ENCODE results near the gene TNS3. TPM values are rescaled to one million over a fixed set of nuclear protein-coding genes. Genes with fewer than 3 reads are reported as not detected.
"Not testable (repeated sequence)": the region's sequence is repeated elsewhere in the genome, so short reads cannot be mapped to it uniquely, and the experiment has no call there.

Gene TNS3
- total RNA-seq, 2 experiments from 2014 or later = not detected

GRCh38 chr7:47472444-47473157, 109.3 kb downstream of the TNS3 start:
- ATAC-seq (no peak), DNase-seq (no peak)
- Mint-ChIP-seq H3K27me3 (ENCODE audit: low read depth) (no peaks in the 10 kb centered on the region), H3K27ac (no peak overlapping the region), H3K4me3 (no peak overlapping the region), H3K9me3 (ENCODE audit: insufficient read depth) (no peaks in the 10 kb centered on the region), H3K4me1 (ENCODE audit: low read depth) (no peaks in the 10 kb centered on the region), H3K36me3 (ENCODE audit: low read depth) (no peaks in the 10 kb centered on the region)
- ChIA-PET POLR2A (no interaction called here), CTCF (no interaction called here)

GRCh38 chr7:47471831-47472230, 110.1 kb downstream of the TNS3 start:
- POLR2A ChIA-PET = no interaction called here
- CTCF ChIA-PET = no interaction called here
- H3K36me3 Mint-ChIP-seq (ENCODE audit: low read depth) = no peaks in the 10 kb centered on the region
- H3K4me3 Mint-ChIP-seq = no peak overlapping the region
- ATAC-seq = no peak
- no peak overlapping the region for H3K27ac Mint-ChIP-seq
- no peaks in the 10 kb centered on the region for H3K4me1 Mint-ChIP-seq (ENCODE audit: low read depth)
- no peaks in the 10 kb centered on the region for H3K9me3 Mint-ChIP-seq (ENCODE audit: insufficient read depth)
- DNase-seq = no peak
- H3K27me3 Mint-ChIP-seq (ENCODE audit: low read depth) = no peaks in the 10 kb centered on the region

GRCh38 chr7:47471358-47471703, 110.6 kb downstream of the TNS3 start:
- Mint-ChIP-seq H3K9me3 (ENCODE audit: insufficient read depth) (no peaks in the 10 kb centered on the region), H3K4me1 (ENCODE audit: low read depth) (no peaks in the 10 kb centered on the region), H3K27me3 (ENCODE audit: low read depth) (no peaks in the 10 kb centered on the region), H3K27ac (no peak overlapping the region), H3K4me3 (no peak overlapping the region), H3K36me3 (ENCODE audit: low read depth) (no peaks in the 10 kb centered on the region)
- ChIA-PET CTCF (no interaction called here), POLR2A (no interaction called here)
- ATAC-seq (no peak), DNase-seq (no peak)

GRCh38 chr7:47470567-47471357, 111.1 kb downstream of the TNS3 start:
- ATAC-seq (no peak), DNase-seq (no peak)
- CTCF ChIA-PET = no interaction called here
- no peaks in the 10 kb centered on the region for H3K27me3 Mint-ChIP-seq (ENCODE audit: low read depth)
- H3K4me1 Mint-ChIP-seq (ENCODE audit: low read depth) = no peaks in the 10 kb centered on the region
- H3K4me3 Mint-ChIP-seq = no peak overlapping the region
- H3K9me3 Mint-ChIP-seq (ENCODE audit: insufficient read depth) = no peaks in the 10 kb centered on the region
- H3K27ac Mint-ChIP-seq = no peak overlapping the region
- POLR2A ChIA-PET = no interaction called here
- no peaks in the 10 kb centered on the region for H3K36me3 Mint-ChIP-seq (ENCODE audit: low read depth)

- CTCF ChIA-PET; H3K36me3 Mint-ChIP-seq (ENCODE audit: low read depth); ATAC-seq; H3K4me1 Mint-ChIP-seq (ENCODE audit: low read depth); H3K27ac Mint-ChIP-seq; H3K4me3 Mint-ChIP-seq; H3K27me3 Mint-ChIP-seq (ENCODE audit: low read depth); H3K9me3 Mint-ChIP-seq (ENCODE audit: insufficient read depth); POLR2A ChIA-PET; DNase-seq: not testable (repeated sequence)
Measured at GRCh38 chr7:47469846-47470245, 112.1 kb downstream of the TNS3 start.

GRCh38 chr7:47466832-47467231, 115.1 kb downstream of the TNS3 start:
- no peaks in the 10 kb centered on the region for H3K4me1 Mint-ChIP-seq (ENCODE audit: low read depth)
- CTCF ChIA-PET = no interaction called here

GRCh38 chr7:47465191-47465590, 116.7 kb downstream of the TNS3 start:
- H3K27ac Mint-ChIP-seq = no peak overlapping the region
- no peaks in the 10 kb centered on the region for H3K4me1 Mint-ChIP-seq (ENCODE audit: low read depth)
- H3K36me3 Mint-ChIP-seq (ENCODE audit: low read depth) = no peaks in the 10 kb centered on the region
- ChIA-PET POLR2A (no interaction called here), CTCF (no interaction called here)
- H3K27me3 Mint-ChIP-seq (ENCODE audit: low read depth) = no peaks in the 10 kb centered on the region
- no peak for DNase-seq
- H3K9me3 Mint-ChIP-seq (ENCODE audit: insufficient read depth) = no peaks in the 10 kb centered on the region
- H3K4me3 Mint-ChIP-seq = no peak overlapping the region
- no peak for ATAC-seq

More at GRCh38 chr7:47466832-47467231, 115.1 kb downstream of the TNS3 start:
- POLR2A ChIA-PET = no interaction called here
- no peak overlapping the region for H3K27ac Mint-ChIP-seq
- H3K36me3 Mint-ChIP-seq (ENCODE audit: low read depth) = no peaks in the 10 kb centered on the region
- H3K9me3 Mint-ChIP-seq (ENCODE audit: insufficient read depth) = no peaks in the 10 kb centered on the region
- ATAC-seq = no peak
- no peak for DNase-seq
- H3K4me3 Mint-ChIP-seq = no peak overlapping the region
- H3K27me3 Mint-ChIP-seq (ENCODE audit: low read depth) = no peaks in the 10 kb centered on the region

GRCh38 chr7:47464266-47464665, 117.6 kb downstream of the TNS3 start:
- Mint-ChIP-seq H3K4me1 (ENCODE audit: low read depth) (no peaks in the 10 kb centered on the region), H3K9me3 (ENCODE audit: insufficient read depth) (no peaks in the 10 kb centered on the region), H3K4me3 (no peak overlapping the region), H3K36me3 (ENCODE audit: low read depth) (no peaks in the 10 kb centered on the region), H3K27me3 (ENCODE audit: low read depth) (no peaks in the 10 kb centered on the region), H3K27ac (no peak overlapping the region)
- ChIA-PET CTCF (no interaction called here), POLR2A (no interaction called here)
- no peak for ATAC-seq
- no peak for DNase-seq

GRCh38 chr7:47461746-47462145, 120.2 kb downstream of the TNS3 start:
- no peaks in the 10 kb centered on the region for H3K27me3 Mint-ChIP-seq (ENCODE audit: low read depth)
- ATAC-seq (no peak), DNase-seq (no peak)
- H3K4me3 Mint-ChIP-seq = no peak overlapping the region
- H3K36me3 Mint-ChIP-seq (ENCODE audit: low read depth) = no peaks in the 10 kb centered on the region
- H3K4me1 Mint-ChIP-seq (ENCODE audit: low read depth) = no peaks in the 10 kb centered on the region
- no peaks in the 10 kb centered on the region for H3K9me3 Mint-ChIP-seq (ENCODE audit: insufficient read depth)
- POLR2A ChIA-PET = no interaction called here
- H3K27ac Mint-ChIP-seq = no peak overlapping the region
- CTCF ChIA-PET = no interaction called here

GRCh38 chr7:47461161-47461560, 120.8 kb downstream of the TNS3 start:
- no peak overlapping the region for H3K27ac Mint-ChIP-seq
- H3K4me1 Mint-ChIP-seq (ENCODE audit: low read depth) = no peaks in the 10 kb centered on the region
- ATAC-seq (no peak), DNase-seq (no peak)
- ChIA-PET CTCF (no interaction called here), POLR2A (no interaction called here)
- no peaks in the 10 kb centered on the region for H3K27me3 Mint-ChIP-seq (ENCODE audit: low read depth)
- no peak overlapping the region for H3K4me3 Mint-ChIP-seq
- no peaks in the 10 kb centered on the region for H3K9me3 Mint-ChIP-seq (ENCODE audit: insufficient read depth)
- no peaks in the 10 kb centered on the region for H3K36me3 Mint-ChIP-seq (ENCODE audit: low read depth)

GRCh38 chr7:47460251-47460989, 121.5 kb downstream of the TNS3 start:
- no peaks in the 10 kb centered on the region for H3K9me3 Mint-ChIP-seq (ENCODE audit: insufficient read depth)
- no peak overlapping the region for H3K4me3 Mint-ChIP-seq
- no peaks in the 10 kb centered on the region for H3K4me1 Mint-ChIP-seq (ENCODE audit: low read depth)
- no peak for DNase-seq
- ChIA-PET POLR2A (no interaction called here), CTCF (no interaction called here)
- no peak for ATAC-seq
- no peaks in the 10 kb centered on the region for H3K36me3 Mint-ChIP-seq (ENCODE audit: low read depth)
- H3K27me3 Mint-ChIP-seq (ENCODE audit: low read depth) = no peaks in the 10 kb centered on the region
- no peak overlapping the region for H3K27ac Mint-ChIP-seq

GRCh38 chr7:47458486-47458885, 123.4 kb downstream of the TNS3 start:
- ChIA-PET CTCF (no interaction called here), POLR2A (no interaction called here)
- Mint-ChIP-seq H3K4me1 (ENCODE audit: low read depth) (no peaks in the 10 kb centered on the region), H3K9me3 (ENCODE audit: insufficient read depth) (no peaks in the 10 kb centered on the region), H3K36me3 (ENCODE audit: low read depth) (no peaks in the 10 kb centered on the region), H3K27me3 (ENCODE audit: low read depth) (no peaks in the 10 kb centered on the region), H3K4me3 (no peak overlapping the region), H3K27ac (no peak overlapping the region)
- no peak for ATAC-seq
- no peak for DNase-seq

Data from activated CD8-positive, alpha-beta T cell treated with anti-CD3 and anti-CD28 coated beads, Interleukin-2, amount 10 ng/mL, durations not matched to agents 7 days and 5 days (primary cell).